Measurements from ENCODE around the gene RNASE4. TPM values are rescaled to one million over a fixed set of nuclear protein-coding genes. Genes with fewer than 3 reads are reported as not detected.

The RNASE4 gene
- total RNA-seq, 1 donor = 18.1 TPM

DNA sequence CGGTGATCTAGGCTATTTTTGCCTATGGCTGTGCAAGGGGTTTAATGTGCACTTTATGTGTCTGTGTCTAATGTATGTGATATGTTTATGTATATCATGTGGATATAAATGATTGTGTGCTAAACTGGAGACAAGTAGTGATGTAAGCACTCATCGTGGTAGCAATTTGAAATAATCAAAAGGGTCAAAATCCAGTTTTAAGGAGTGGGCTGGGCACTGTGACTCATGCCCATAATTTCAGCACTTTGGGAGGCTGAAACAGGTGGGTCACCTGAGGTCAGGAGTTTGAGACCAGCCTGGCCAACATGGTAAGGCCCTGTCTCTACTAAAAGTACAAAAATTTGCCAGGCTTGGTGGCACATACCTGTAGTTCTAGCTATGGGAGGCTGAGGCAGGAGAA, 64.1 kb downstream of the RNASE4 start:
- Histone ChIP-seq H3K27ac (ENCODE audit: low read depth, low read length) (no peak overlapping the region), H2AFZ (ENCODE audit: low read length) (no peak overlapping the region), H4K20me1 (ENCODE audit: insufficient read depth, low read length) (no peaks in the 10 kb centered on the region), H3K4me1 (ENCODE audit: insufficient read depth, low read length) (no peaks in the 10 kb centered on the region), H3K9me3 (ENCODE audit: low read depth, low read length) (peaks cover 3% of the 10 kb centered on the region), H3K27me3 (ENCODE audit: insufficient read depth, low read length) (no peaks in the 10 kb centered on the region), H3K4me3 (ENCODE audit: insufficient read depth, low read length) (no peak overlapping the region), H3K79me2 (ENCODE audit: insufficient read depth, low read length) (no peaks in the 10 kb centered on the region), H3K4me2 (ENCODE audit: insufficient read depth, low read length) (no peak overlapping the region), H3K36me3 (ENCODE audit: insufficient read depth, low read length) (no peaks in the 10 kb centered on the region)
- TF ChIP-seq, protein P1, sequence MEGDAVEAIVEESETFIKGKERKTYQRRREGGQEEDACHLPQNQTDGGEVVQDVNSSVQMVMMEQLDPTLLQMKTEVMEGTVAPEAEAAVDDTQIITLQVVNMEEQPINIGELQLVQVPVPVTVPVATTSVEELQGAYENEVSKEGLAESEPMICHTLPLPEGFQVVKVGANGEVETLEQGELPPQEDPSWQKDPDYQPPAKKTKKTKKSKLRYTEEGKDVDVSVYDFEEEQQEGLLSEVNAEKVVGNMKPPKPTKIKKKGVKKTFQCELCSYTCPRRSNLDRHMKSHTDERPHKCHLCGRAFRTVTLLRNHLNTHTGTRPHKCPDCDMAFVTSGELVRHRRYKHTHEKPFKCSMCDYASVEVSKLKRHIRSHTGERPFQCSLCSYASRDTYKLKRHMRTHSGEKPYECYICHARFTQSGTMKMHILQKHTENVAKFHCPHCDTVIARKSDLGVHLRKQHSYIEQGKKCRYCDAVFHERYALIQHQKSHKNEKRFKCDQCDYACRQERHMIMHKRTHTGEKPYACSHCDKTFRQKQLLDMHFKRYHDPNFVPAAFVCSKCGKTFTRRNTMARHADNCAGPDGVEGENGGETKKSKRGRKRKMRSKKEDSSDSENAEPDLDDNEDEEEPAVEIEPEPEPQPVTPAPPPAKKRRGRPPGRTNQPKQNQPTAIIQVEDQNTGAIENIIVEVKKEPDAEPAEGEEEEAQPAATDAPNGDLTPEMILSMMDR (IDR thresholded peaks at IDR 0.05; ENCODE audit: extremely low read depth, low read depth, low read length) = no peak
- no peak for DNase-seq (ENCODE audit: insufficient read length, low spot score, missing footprints)

DNA sequence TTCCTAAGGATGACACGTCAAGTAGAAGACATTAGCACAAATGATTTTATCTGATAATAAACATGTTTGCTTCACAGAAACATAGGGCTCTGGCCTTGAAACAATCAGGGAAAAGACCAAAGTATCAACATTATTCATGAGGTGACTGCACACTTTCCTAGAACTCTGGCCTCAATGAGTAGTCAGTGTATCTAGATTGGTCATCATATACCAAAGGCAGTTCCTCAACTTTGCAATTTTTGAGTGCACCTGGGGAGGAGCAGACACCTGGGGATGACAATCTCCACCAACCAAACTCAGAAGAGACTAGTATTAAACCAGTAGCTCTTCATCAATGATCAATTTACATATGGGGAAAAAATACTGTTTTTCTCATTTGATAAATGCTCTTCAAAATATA, 65.8 kb downstream of the RNASE4 start:
- no peak overlapping the region for H2AFZ ChIP-seq (ENCODE audit: low read length)
- DNase-seq (ENCODE audit: insufficient read length, low spot score, missing footprints) = no peak
- no peak overlapping the region for H3K4me2 ChIP-seq (ENCODE audit: insufficient read depth, low read length)
- no peaks in the 10 kb centered on the region for H3K79me2 ChIP-seq (ENCODE audit: insufficient read depth, low read length)
- H3K36me3 ChIP-seq (ENCODE audit: insufficient read depth, low read length) = no peaks in the 10 kb centered on the region
- peaks cover 3% of the 10 kb centered on the region for H3K9me3 ChIP-seq (ENCODE audit: low read depth, low read length)
- H3K4me3 ChIP-seq (ENCODE audit: insufficient read depth, low read length) = no peak overlapping the region
- H4K20me1 ChIP-seq (ENCODE audit: insufficient read depth, low read length) = no peaks in the 10 kb centered on the region
- H3K27me3 ChIP-seq (ENCODE audit: insufficient read depth, low read length) = no peaks in the 10 kb centered on the region
- H3K4me1 ChIP-seq (ENCODE audit: insufficient read depth, low read length) = no peaks in the 10 kb centered on the region
- TF ChIP-seq, protein P1 (IDR thresholded peaks at IDR 0.05; ENCODE audit: extremely low read depth, low read depth, low read length) = no peak
- H3K27ac ChIP-seq (ENCODE audit: low read depth, low read length) = no peak overlapping the region

Small RNAs within 50 kb of the gene (small RNA-seq; reads per million reads assigned to genes)
- not detected for gene RF00019

Other genes with a start within 250 kb of the RNASE4 start
- 0.36 and 0.59 TPM in 2 replicates for gene KLHL33, start 248.4 kb upstream of the RNASE4 start, total RNA-seq
- 36.8 and 47.8 TPM in 2 replicates for gene OSGEP, start 229.7 kb upstream of the RNASE4 start, total RNA-seq
- gene APEX1, start 229.3 kb upstream of the RNASE4 start, total RNA-seq = 66.0 and 74.9 TPM in 2 replicates
- 41.0 and 46.3 TPM in 2 replicates for gene PIP4P1, start 223.1 kb upstream of the RNASE4 start, total RNA-seq
- 27.7 and 29.7 TPM in 2 replicates for gene PNP, start 215.2 kb upstream of the RNASE4 start, total RNA-seq
- gene RNASE10, start 179.0 kb upstream of the RNASE4 start, total RNA-seq = not detected in 2 replicates
- not detected in 2 replicates for gene RNASE9, start 123.5 kb upstream of the RNASE4 start, total RNA-seq
- gene RNASE11, start 96.6 kb upstream of the RNASE4 start, total RNA-seq = not detected in 2 replicates
- not detected in 2 replicates for gene RNASE12, start 93.2 kb upstream of the RNASE4 start, total RNA-seq
- gene OR6S1, start 42.9 kb upstream of the RNASE4 start, total RNA-seq = not detected in 2 replicates
- gene ANG, start 4.2 kb downstream of the RNASE4 start, total RNA-seq = 7.2 and 8.3 TPM in 2 replicates
- gene EDDM3A, start 61.3 kb downstream of the RNASE4 start, total RNA-seq = not detected in 2 replicates
- not detected in 2 replicates for gene EDDM3B, start 83.8 kb downstream of the RNASE4 start, total RNA-seq
- gene RNASE6, start 96.7 kb downstream of the RNASE4 start, total RNA-seq = not detected in 2 replicates
- gene RNASE1, start 118.3 kb downstream of the RNASE4 start, total RNA-seq = 1.1 TPM in 1 of 2 replicates, not detected in the other
- not detected in 2 replicates for gene RNASE3, start 206.8 kb downstream of the RNASE4 start, total RNA-seq